H1 (cell line): ENCODE measurements around the gene CXCL16. TPM values are rescaled to one million over a fixed set of nuclear protein-coding genes. Genes with fewer than 3 reads are reported as not detected.

Source experiments
- CTCF ChIA-PET: fragments of 300-600 bp; sonication (Branson Sonifier 250); formaldehyde crosslinking; loops from one replicate; lab custom pipeline; 2021; ENCODE audit not compliant: partially characterized antibody; lab: Charles Lee
- POLR2A ChIA-PET: fragments of 300-600 bp; sonication (Branson Sonifier 250); formaldehyde crosslinking; loops from one replicate; lab custom pipeline; 2021; ENCODE audit warnings: inconsistent platforms; ENCODE audit not compliant: partially characterized antibody; lab: Charles Lee
- DNase-seq, 2 experiments: peaks; one replicate each; pipeline versions ENCODE4 v3.0.0 to v3.0.0-alpha.2; 2010 to 2022; ENCODE audit warnings: low spot score in 2 of 2, low read depth in 1 of 2, mixed read lengths in 1 of 2
- FAIRE-seq: peaks from 2 replicates; lab custom pipeline; 2011; peaks lifted over from hg19 to GRCh38; lab: Jason Lieb, UNC
- H2AFZ ChIP-seq: 2 replicates; pipeline ENCODE4 v1.8.1; 2012; ENCODE audit warnings: low read length, inconsistent platforms
- H2AK5ac ChIP-seq: 2 replicates; pipeline ENCODE4 v1.6.1; 2013; ENCODE audit warnings: low read depth, low read length
- H2BK120ac ChIP-seq: replicated peaks from 2 replicates; pipeline ENCODE3; 2013; ENCODE audit warnings: low read depth, low read length, inconsistent platforms
- H2BK12ac ChIP-seq: 2 replicates; pipeline ENCODE4 v1.6.1; 2013; ENCODE audit warnings: low read depth, low read length
- H2BK15ac ChIP-seq: 2 replicates; pipeline ENCODE4 v1.6.1; 2013; ENCODE audit warnings: low read length
- H2BK20ac ChIP-seq: 2 replicates; pipeline ENCODE4 v1.6.1; 2013; ENCODE audit warnings: low read length
- H2BK5ac ChIP-seq: 2 replicates; pipeline ENCODE4 v1.6.1; 2013; ENCODE audit warnings: low read depth, low read length
- H3K14ac ChIP-seq: 2 replicates; pipeline ENCODE4 v1.6.1; 2013; ENCODE audit warnings: inconsistent platforms; ENCODE audit not compliant: insufficient read length
- H3K18ac ChIP-seq: 2 replicates; pipeline ENCODE4 v1.6.1; 2013; ENCODE audit warnings: low read length; ENCODE audit errors: extremely low read depth
- H3K23ac ChIP-seq: 2 replicates; pipeline ENCODE4 v1.6.1; 2013; ENCODE audit warnings: inconsistent platforms; ENCODE audit not compliant: insufficient read length
- H3K23me2 ChIP-seq: 2 replicates; pipeline ENCODE4 v1.6.1; 2013; ENCODE audit warnings: low read depth, low read length
- H3K27ac ChIP-seq: 2 replicates; pipeline ENCODE4 v1.6.1; 2011; ENCODE audit warnings: low read depth, low read length, inconsistent platforms
- H3K27me3 ChIP-seq, 4 experiments: replicated peaks in 1 of 4; 1 replicate in 1 of 4; 2 replicates in 3 of 4; pipeline versions ENCODE4 v1.6.1 to v1.8.1; 2011 to 2013; ENCODE audit warnings: low read length in 3 of 4, mild to moderate bottlenecking in 3 of 4, inconsistent platforms in 2 of 4, mixed read lengths in 2 of 4, moderate library complexity in 1 of 4; ENCODE audit not compliant: control insufficient read depth in 3 of 4, insufficient read depth in 3 of 4; ENCODE audit errors: extremely low read depth in 1 of 4
- H3K36me3 ChIP-seq, 4 experiments: 2 replicates each; pipeline versions ENCODE4 v1.6.1 to v1.8.1; 2011 to 2013; ENCODE audit warnings: mild to moderate bottlenecking in 4 of 4, low read length in 3 of 4, moderate library complexity in 2 of 4, control low read depth in 1 of 4, inconsistent platforms in 1 of 4; ENCODE audit not compliant: insufficient read depth in 4 of 4, control insufficient read depth in 2 of 4
- H3K4ac ChIP-seq: replicated peaks from 2 replicates; pipeline ENCODE3; 2013; ENCODE audit warnings: low read length, low read depth, mixed read lengths, inconsistent platforms; ENCODE audit not compliant: insufficient read length
- H3K4me1 ChIP-seq, 4 experiments: replicated peaks in 1 of 4; 1 replicate in 1 of 4; 2 replicates in 3 of 4; pipeline versions ENCODE4 v1.6.1 to v1.8.1; 2011 to 2013; ENCODE audit warnings: low read length in 3 of 4, inconsistent platforms in 2 of 4, mixed read lengths in 1 of 4; ENCODE audit not compliant: insufficient read depth in 4 of 4, control insufficient read depth in 3 of 4
- H3K4me2 ChIP-seq, 2 experiments: 2 replicates each; pipeline versions ENCODE4 v1.6.1 to v1.8.1; 2011 to 2013; ENCODE audit warnings: low read depth in 2 of 2, low read length in 2 of 2, control low read depth in 1 of 2, inconsistent platforms in 1 of 2, mild to moderate bottlenecking in 1 of 2; ENCODE audit not compliant: insufficient read depth in 1 of 2
- H3K4me3 ChIP-seq, 4 experiments: fragments of 200-600, 300-600 bp in 1 of 4; sonication (generic), shearing (Covaris generic), sonication (Bioruptor Twin) in 1 of 4; 2 replicates each; pipeline versions ENCODE4 v1.5.1 to v1.8.1; 2011 to 2016; ENCODE audit warnings: low read length in 4 of 4, low read depth in 3 of 4, control low read depth in 2 of 4, inconsistent platforms in 2 of 4, mild to moderate bottlenecking in 2 of 4, mixed read lengths in 1 of 4, moderate library complexity in 1 of 4; ENCODE audit not compliant: insufficient read depth in 2 of 4; ENCODE audit errors: extremely low read depth in 1 of 4
- H3K56ac ChIP-seq: replicated peaks from 2 replicates; pipeline ENCODE3; 2013; ENCODE audit warnings: low read depth, mild to moderate bottlenecking, mixed read lengths, low read length, inconsistent platforms; ENCODE audit not compliant: insufficient read length
- H3K79me1 ChIP-seq: 2 replicates; pipeline ENCODE4 v1.6.1; 2013; ENCODE audit warnings: low read depth, low read length, control low read depth
- H3K79me2 ChIP-seq, 2 experiments: 2 replicates each; pipeline versions ENCODE4 v1.6.1 to v1.8.1; 2012 to 2013; ENCODE audit warnings: low read length in 2 of 2, mild to moderate bottlenecking in 2 of 2, inconsistent platforms in 1 of 2; ENCODE audit not compliant: insufficient read depth in 2 of 2, control insufficient read depth in 1 of 2
- H3K9ac ChIP-seq, 4 experiments: replicated peaks in 1 of 4; 1 replicate in 1 of 4; 2 replicates in 3 of 4; pipeline versions ENCODE4 v1.6.1 to v1.8.1; 2011 to 2013; ENCODE audit warnings: low read depth in 3 of 4, low read length in 3 of 4, control low read depth in 2 of 4, mild to moderate bottlenecking in 2 of 4, moderate library complexity in 2 of 4, inconsistent platforms in 1 of 4; ENCODE audit errors: extremely low read depth in 1 of 4
- H3K9me3 ChIP-seq, 2 experiments: 2 replicates each; pipeline versions ENCODE4 v1.6.1 to v1.8.1; 2012 to 2013; ENCODE audit warnings: mild to moderate bottlenecking in 2 of 2, moderate library complexity in 2 of 2, control low read depth in 1 of 2, inconsistent platforms in 1 of 2, low read depth in 1 of 2, low read length in 1 of 2, mixed read lengths in 1 of 2; ENCODE audit not compliant: insufficient read depth in 2 of 2
- H4K20me1 ChIP-seq, 2 experiments: replicated peaks in 1 of 2; 2 replicates each; pipeline versions ENCODE3 to v1.8.1; 2011 to 2013; ENCODE audit warnings: inconsistent platforms in 2 of 2, low read length in 2 of 2, mild to moderate bottlenecking in 1 of 2; ENCODE audit not compliant: insufficient read depth in 2 of 2, control insufficient read depth in 1 of 2
- H4K5ac ChIP-seq: 2 replicates; pipeline ENCODE4 v1.6.1; 2013; ENCODE audit warnings: low read length, low read depth, mixed read lengths, inconsistent platforms; ENCODE audit not compliant: insufficient read length
- H4K8ac ChIP-seq: 2 replicates; pipeline ENCODE4 v1.8.0; 2013; ENCODE audit warnings: mild to moderate bottlenecking, moderate library complexity, low read length, inconsistent platforms; ENCODE audit not compliant: insufficient read depth; ENCODE audit errors: extremely low read depth
- H4K91ac ChIP-seq: replicated peaks from 2 replicates; pipeline ENCODE3; 2013; ENCODE audit warnings: low read length, mixed read lengths, inconsistent platforms; ENCODE audit not compliant: insufficient read length
- BCL11A ChIP-seq, 2 experiments: IDR thresholded peaks; one replicate each; pipeline ENCODE4 v1.6.1; 2011; ENCODE audit warnings: low read depth in 2 of 2, low read length in 2 of 2, mild to moderate bottlenecking in 2 of 2
- JUN ChIP-seq: IDR thresholded peaks from 2 replicates; pipeline ENCODE4 v1.6.1; 2011; ENCODE audit warnings: low read depth, mild to moderate bottlenecking, improper control_type of control experiment, low read length
- WGBS, 2 experiments: shearing (Covaris generic) in 1 of 2; methylation state at CpG; one replicate each; pipeline versions ENCODE4 v1.1.6 to v1.1.7; 2013 to 2015; ENCODE audit warnings: low lambda C conversion rate in 2 of 2, mixed read lengths in 2 of 2, inconsistent platforms in 1 of 2, low coverage in 1 of 2, missing lambda C conversion rate in 1 of 2; ENCODE audit not compliant: insufficient replicate concordance in 2 of 2, insufficient coverage in 1 of 2, insufficient read length in 1 of 2; ENCODE audit errors: extremely low coverage in 1 of 2, missing lambda C conversion rate in 1 of 2; 5-methylcytosine and 5-hydroxymethylcytosine counted together
- polyA plus RNA-seq, 7 experiments: library from polyadenylated mRNA; depleted of rRNA in 3 of 7; stranded (reverse) in 5 of 7; unstranded in 2 of 7; fragments of >200 nt in 5 of 7; fragments of 200-250 nt in 2 of 7; gene quantifications; 1 replicate in 5 of 7; 2 replicates in 1 of 7; 4 replicates in 1 of 7; pipeline versions ENCODE4 v1.2.1 to v1.2.3, GENCODE V29; 2011 to 2013; ENCODE audit warnings: missing spikeins in 2 of 7, mixed read lengths in 2 of 7
- total RNA-seq: library from RNA; stranded (reverse); fragmentation: NEBNext Ultra II Directional; extraction: Animal tissue kit (Norgen Biotek cat#: 25700); gene quantifications from 2 replicates; pipeline ENCODE4 v1.2.1, GENCODE V29; 2021

The CXCL16 gene
- total and polyA plus RNA-seq, 2 of the 8 experiments (the other 6 are each of a cell fraction or from before 2014, with no cell fraction given), result 3.5 to 4.8 TPM

DNA sequence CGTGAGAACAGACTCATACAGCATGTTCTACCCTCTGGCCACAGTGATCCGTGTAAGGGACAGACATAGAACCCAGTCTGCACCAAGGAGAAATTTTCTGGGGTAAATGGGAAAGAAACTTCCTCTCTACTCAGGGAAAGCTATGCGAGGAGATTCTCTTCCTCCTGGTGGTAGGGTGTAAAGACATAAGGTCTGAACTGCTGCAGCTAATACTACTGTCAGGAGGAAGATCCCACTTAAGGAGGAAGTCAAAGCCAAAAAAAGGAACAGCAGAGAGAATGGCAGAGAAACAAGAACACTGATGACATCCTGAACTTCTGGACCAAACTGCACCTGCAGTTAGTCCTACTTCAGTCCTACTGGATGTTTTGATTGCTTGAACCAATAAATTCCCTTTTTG is 24.9 kb upstream of the CXCL16 start:
- ChIA-PET CTCF (interaction anchor here (1.4 to 1.6 kb wide), 2 partner anchors 19 to 73 kb away, joined by 4 to 6 read pairs; no protein-coding TSS in a partner anchor), POLR2A (no interaction called here)
- Histone ChIP-seq H3K9me3 (no peaks in the 10 kb centered on the region), H2BK20ac (no peak overlapping the region), H3K79me2 (no peaks in the 10 kb centered on the region), H3K18ac (no peak overlapping the region), H3K27me3 (no peaks in the 10 kb centered on the region), H3K36me3 (no peaks in the 10 kb centered on the region), H2AK5ac (no peak overlapping the region), H3K4me3 (no peak overlapping the region), H3K4me2 (no peak overlapping the region), H4K5ac (no peak overlapping the region), H3K14ac (no peak overlapping the region), H2BK12ac (no peak overlapping the region), H2BK15ac (no peak overlapping the region), H3K79me1 (no peaks in the 10 kb centered on the region), H3K4ac (no peak overlapping the region), H3K56ac (no peak overlapping the region), H2BK5ac (no peak overlapping the region), H3K23ac (no peak overlapping the region), H3K27ac (no peak overlapping the region), H4K20me1 (no peaks in the 10 kb centered on the region), H2BK120ac (no peak overlapping the region), H3K23me2 (no peaks in the 10 kb centered on the region), H2AFZ (peak overlapping the region; percentile 58; the same call in 1 of the 2 replicates), H4K91ac (no peak overlapping the region), H3K9ac (no peak overlapping the region), H4K8ac (no peak overlapping the region), H3K4me1 (no peaks in the 10 kb centered on the region)
- DNase-seq (no peak), FAIRE-seq (no peak)
- 91% methylated on average over 3 of the region's 3 CpGs; no CpG with 5 or more reads in 1 of the 2 experiments for WGBS, 2 experiments
- TF ChIP-seq JUN, result no peak
- no peak for TF ChIP-seq BCL11A (IDR thresholded peaks at IDR 0.05; ENCODE audit: low read depth in 2 of 2, low read length in 2 of 2)
